ENCODE data around the gene MSGN1. TPM values are rescaled to one million over a fixed set of nuclear protein-coding genes. Genes with fewer than 3 reads are reported as not detected.

The MSGN1 gene
- total RNA-seq, 1 experiment from 2014 or later: not detected

GRCh38 chr2:17849275-17849674, 33.0 kb downstream of the MSGN1 start:
- Histone ChIP-seq H3K4me3 (replicated peaks in 1 of 2; ENCODE audit: low read depth in 1 of 2, low read length in 2 of 2) (no peak overlapping the region), H3K4me2 (ENCODE audit: low read length) (no peak overlapping the region), H4K20me1 (ENCODE audit: insufficient read depth) (no peaks in the 10 kb centered on the region), H3K4me1 (ENCODE audit: control insufficient read depth in 1 of 2, insufficient read depth in 2 of 2, low read length in 2 of 2) (no peaks in the 10 kb centered on the region), H3K9ac (ENCODE audit: low read length) (no peak overlapping the region), H3K9me3 (ENCODE audit: control insufficient read depth in 1 of 2, insufficient read depth in 1 of 2, low read depth in 1 of 2, low read length in 2 of 2) (no peaks in the 10 kb centered on the region), H3K27me3 (ENCODE audit: insufficient read depth, low read length) (no peaks in the 10 kb centered on the region), H3K27ac (ENCODE audit: low read depth, low read length) (no peak overlapping the region), H2AFZ (ENCODE audit: low read depth, low read length, poor library complexity, severe bottlenecking) (no peak overlapping the region), H3K79me2 (ENCODE audit: insufficient read depth, low read length) (no peaks in the 10 kb centered on the region), H3K36me3 (ENCODE audit: control insufficient read depth in 1 of 2, insufficient read depth in 2 of 2, low read length in 2 of 2) (no peaks in the 10 kb centered on the region), H3K9me2 (ENCODE audit: insufficient read depth) (no peaks in the 10 kb centered on the region)
- no TSS peak for BruUV-seq (replicated peaks)
- TF ChIP-seq TCF7L2 (IDR thresholded peaks at IDR 0.05; ENCODE audit: borderline replicate concordance, extremely low read depth, insufficient read depth, insufficient read length) (no peak), YY1 (IDR thresholded peaks at IDR 0.05; ENCODE audit: extremely low read depth, insufficient replicate concordance, low read depth, low read length) (no peak), REST (IDR thresholded peaks at IDR 0.05; ENCODE audit: low read depth) (no peak), CTCF (IDR thresholded peaks at IDR 0.05 in 2 of 3, conservative IDR thresholded peaks at IDR 0.05 in 1 of 3; ENCODE audit: borderline replicate concordance in 1 of 3, insufficient read depth in 1 of 3, low read depth in 2 of 3, low read length in 2 of 3) (no peak), SP1 (IDR thresholded peaks at IDR 0.05; ENCODE audit: low read depth) (no peak), ZBTB33 (IDR thresholded peaks at IDR 0.05; ENCODE audit: extremely low read depth, insufficient replicate concordance, low read length) (no peak), EGR1 (IDR thresholded peaks at IDR 0.05; ENCODE audit: low read depth) (no peak)
- intact Hi-C loops (cut with micrococcal nuclease): no loop called here
- ATAC-seq: no peak
- no peak for DNase-seq (ENCODE audit: low read depth, low spot score)
- POLR2A ChIA-PET: no interaction called here
- RAD21 ChIA-PET (ENCODE audit: low non-redundant PET in 1 of 2, low total read pairs in 2 of 2, uncharacterized antibody in 2 of 2, unreplicated experiment in 2 of 2): no interaction called here
- CTCF ChIA-PET: no interaction called here

Data from HCT116 (cell line).